ENCODE data around the gene HJURP.

The HJURP gene

GRCh38 chr2:233849607-233850271 is 4.6 kb downstream of the HJURP start:
- DNase-seq (ENCODE audit: low read depth in 1 of 2, low spot score in 1 of 2): no peak

GRCh38 chr2:233848276-233848675 is 6.1 kb downstream of the HJURP start:
- no peak for DNase-seq (ENCODE audit: low read depth in 1 of 2, low spot score in 1 of 2)

DNA sequence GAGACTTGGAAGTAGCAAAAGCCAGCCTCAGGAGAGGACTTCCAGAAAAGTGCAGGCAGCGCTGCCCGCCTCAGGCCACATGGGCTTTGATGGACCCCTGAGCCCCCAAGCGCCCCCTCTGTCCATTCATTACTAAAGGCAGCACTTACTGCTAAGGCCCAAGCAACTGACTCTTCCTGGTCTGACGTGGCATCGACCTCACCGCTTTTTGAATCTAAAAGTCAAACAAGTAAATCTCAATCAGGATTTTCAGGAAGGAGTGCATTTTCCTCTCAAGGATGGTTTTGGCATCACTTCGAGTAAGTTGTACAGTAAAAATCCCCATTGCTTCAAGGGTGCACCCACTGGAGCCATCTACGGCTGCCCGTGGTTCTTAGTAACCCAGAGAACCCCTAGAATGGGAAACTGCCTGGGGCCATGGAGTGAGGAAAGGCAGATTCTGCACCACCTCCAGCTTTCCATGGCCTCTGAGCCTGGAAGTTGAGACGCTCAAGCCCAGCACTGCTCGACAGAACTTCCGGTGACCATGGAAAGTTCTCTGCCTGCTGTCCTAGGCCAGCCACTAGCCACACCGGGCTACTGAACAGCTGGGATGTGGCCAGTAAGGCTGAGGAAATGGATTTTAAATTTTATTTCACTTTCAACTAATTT is 7.0 kb downstream of the HJURP start:
- DNase-seq (ENCODE audit: low read depth in 1 of 2, low spot score in 1 of 2): no peak

DNA sequence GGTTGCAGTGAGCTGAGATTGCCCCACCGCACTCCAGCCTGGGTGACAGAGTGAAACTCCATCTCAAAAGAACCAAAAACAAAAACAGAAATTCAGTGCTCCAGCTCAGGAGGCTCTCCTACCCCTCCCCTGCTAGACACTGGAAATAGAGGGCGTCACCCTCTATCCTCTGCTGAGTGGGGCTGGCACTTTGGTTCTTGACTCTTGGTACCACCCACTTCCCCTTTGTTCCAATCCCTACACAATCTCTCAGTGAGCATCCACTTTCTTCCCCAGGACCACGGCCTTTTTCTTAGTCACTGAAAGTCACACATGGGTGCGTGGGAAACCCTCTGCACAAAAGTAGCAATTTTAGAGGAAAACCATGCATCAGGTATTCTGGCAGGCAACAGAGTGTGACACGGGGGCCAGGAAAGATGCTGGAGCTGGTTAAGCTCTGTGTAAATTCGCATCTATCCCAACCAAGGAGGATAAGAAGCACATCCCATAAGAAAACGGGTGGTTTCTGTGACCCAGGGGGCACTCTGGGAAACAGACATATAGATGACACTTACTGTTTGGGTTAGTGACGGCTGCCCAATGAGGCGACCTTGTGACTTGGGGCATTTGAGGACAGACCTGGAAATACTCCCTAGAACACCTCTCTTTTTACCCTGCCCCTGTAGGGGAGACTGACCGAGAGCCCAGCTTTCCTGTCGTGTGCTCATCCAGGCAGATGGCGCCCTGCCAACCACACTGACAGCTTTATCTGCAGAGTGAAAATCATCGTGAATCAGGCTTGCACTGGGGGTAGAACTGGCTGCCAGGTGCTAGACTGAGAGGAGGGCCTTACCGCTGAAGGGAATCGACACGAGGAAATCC is 7.7 kb downstream of the HJURP start:
- DNase-seq (ENCODE audit: low read depth in 1 of 2, low spot score in 1 of 2): no peak

DNA sequence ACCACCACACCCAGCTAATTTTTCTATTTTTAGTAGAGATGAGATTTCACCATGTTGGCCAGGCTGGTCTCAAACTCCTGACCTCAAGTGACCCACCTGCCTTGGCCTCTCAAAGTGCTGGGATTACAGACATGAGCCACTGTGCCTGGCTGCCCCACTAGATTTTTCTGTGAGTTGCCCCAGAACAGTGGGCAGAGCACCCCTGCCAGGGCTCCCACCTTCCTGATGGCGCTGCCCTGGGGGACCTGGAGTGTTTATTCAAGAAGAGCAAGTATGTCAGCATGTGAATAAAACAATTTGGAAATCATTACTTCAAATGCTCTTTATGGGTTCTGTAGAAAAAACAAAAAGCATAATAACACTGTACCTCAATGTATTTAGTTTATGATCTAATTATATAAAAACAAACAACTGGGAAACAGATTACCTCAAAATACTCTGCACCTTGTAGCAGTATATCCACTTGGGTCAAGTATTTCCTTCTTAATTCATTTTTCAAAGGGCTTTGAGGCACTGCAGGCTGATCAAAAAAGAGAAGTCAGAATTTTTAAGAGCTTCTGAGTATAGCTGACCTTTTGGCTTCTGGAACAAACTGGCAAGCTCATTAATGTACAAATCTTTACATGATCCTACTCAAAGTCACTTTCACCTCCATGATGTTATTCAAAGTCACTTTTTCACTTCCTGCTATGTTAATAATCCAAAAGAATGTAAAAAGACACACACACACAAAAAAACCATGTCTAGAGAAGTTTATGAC is 8.9 kb downstream of the HJURP start:
- DNase-seq (ENCODE audit: low read depth in 1 of 2, low spot score in 1 of 2): no peak

DNA sequence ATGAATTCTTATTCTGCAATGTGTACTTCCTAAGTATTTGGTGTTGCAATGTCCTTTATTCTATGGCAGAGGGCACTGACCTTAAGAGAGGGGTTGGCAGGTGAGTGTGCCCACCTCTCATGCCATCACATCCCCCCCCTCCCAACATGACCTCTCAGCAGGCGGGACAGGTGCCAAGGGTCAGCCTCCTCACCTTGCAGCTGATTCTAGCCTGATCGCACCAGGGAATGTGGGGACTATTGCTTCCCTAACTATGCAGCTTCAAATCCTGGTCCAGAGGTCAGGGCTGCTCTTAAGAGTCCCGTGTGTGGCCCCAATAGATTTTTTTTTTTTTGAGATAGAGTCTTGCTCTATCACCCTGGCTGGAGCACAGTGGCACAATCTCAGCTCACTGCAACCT is 9.5 kb downstream of the HJURP start:
- DNase-seq (ENCODE audit: low read depth in 1 of 2, low spot score in 1 of 2): no peak

DNA sequence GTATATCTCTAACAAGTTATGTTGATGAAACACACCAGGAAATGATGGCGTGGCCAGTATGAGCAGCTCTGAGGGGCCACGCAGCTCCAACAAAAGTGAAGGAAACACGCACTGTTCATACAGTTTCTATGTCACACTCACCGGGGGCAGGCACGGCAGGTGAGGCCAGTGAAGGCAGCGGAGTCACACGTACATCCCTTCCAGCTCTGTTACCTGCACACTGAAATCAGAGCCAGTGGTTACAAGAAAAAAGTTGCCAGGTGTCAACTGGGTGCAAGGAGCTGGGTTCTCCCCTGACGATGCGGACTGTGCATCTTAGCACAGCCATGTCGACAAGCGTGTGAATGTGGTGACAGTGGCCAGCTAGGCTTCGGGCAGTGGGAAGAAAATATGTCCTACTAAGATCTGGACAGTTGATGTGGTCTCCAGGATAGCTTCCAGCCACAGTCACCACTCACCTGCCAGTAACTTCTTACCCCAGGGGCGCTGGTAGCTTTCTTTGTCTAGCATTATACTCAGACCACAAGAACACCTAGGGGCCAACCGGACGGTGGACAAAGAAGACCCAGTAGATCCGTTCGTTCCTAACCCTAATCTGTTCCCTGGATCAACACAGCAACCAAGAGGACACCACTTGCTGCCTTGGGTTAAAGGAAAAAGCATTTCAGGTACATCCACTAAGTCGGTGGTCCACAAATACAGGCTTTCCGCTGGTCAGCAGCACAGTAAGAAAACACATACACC is 10.1 kb downstream of the HJURP start:
- no peak for DNase-seq (ENCODE audit: low read depth in 1 of 2, low spot score in 1 of 2)

- no peak for DNase-seq (ENCODE audit: low read depth in 1 of 2, low spot score in 1 of 2)
These were observed 13.2 kb downstream of the HJURP start for GRCh38 chr2:233841183-233841582.

DNA sequence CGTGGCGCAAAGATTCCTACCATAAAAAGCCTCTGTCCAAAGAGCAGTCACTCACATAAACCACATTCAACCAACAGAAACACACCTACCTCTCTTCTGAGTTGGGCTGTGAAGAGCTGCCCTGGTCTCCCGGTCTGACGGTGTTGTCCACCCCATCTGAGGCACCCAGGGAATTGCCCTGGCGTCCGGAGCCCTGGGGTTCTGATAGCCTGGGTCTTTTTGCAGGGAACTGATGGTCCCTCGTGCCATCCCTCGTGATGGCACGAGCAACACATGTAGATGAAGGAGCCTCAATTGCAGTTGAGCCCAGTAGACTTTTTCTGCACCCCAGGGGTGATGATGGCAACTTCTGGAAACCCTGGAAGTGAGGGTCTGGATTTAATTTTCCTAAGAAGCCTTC is 13.8 kb downstream of the HJURP start:
- no peak for DNase-seq (ENCODE audit: low read depth in 1 of 2, low spot score in 1 of 2)

GRCh38 chr2:233839447-233839820 is 14.9 kb downstream of the HJURP start:
- DNase-seq (ENCODE audit: low read depth in 1 of 2, low spot score in 1 of 2): no peak

DNA sequence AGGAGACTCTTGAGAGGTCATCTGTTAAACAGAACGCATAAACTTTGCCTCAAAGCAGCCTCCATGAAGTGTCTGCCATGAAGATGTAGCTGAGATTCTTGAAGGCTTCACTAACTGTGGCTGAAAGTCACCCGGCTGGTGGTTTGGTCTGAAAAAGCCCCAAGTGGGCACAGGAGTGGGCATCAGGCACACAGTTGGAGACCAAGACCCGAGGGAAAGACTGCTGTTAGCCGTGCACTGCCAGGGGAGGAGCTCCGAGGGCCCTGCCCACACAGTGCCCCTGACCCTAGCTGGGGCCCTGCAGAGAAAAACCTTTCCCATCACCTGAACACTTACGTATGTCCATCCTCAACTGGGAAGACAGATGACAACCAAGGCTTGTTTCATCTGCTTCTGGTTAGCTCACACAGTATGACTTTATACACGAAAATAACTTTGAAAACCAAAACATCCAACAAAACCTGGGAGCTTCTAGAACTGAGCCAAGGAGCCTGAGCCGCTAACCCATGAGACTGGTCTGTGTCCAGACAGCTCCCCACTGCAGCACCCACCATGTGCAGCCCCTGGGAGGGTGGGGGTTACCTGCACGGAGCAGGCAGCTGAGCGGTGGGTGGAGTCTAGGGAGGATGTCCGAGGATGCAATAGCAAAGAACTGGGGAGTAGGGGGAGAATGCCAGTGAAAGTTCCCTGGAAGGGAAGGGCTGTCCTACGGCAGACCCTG is 15.4 kb downstream of the HJURP start:
- no peak for DNase-seq (ENCODE audit: low read depth in 1 of 2, low spot score in 1 of 2)

GRCh38 chr2:233838251-233838650 is 16.1 kb downstream of the HJURP start:
- DNase-seq (ENCODE audit: low read depth in 1 of 2, low spot score in 1 of 2): no peak

- DNase-seq (ENCODE audit: low read depth in 1 of 2, low spot score in 1 of 2): no peak
These were observed 16.6 kb downstream of the HJURP start for GRCh38 chr2:233837694-233838229.

- no peak for DNase-seq (ENCODE audit: low read depth in 1 of 2, low spot score in 1 of 2)
These were observed 18.0 kb downstream of the HJURP start for GRCh38 chr2:233836359-233836758.

- no peak for DNase-seq (ENCODE audit: low read depth in 1 of 2, low spot score in 1 of 2)
These were observed 18.8 kb downstream of the HJURP start for GRCh38 chr2:233835230-233836186.

GRCh38 chr2:233833345-233833744 is 21.0 kb downstream of the HJURP start:
- no peak for DNase-seq (ENCODE audit: low read depth in 1 of 2, low spot score in 1 of 2)

- DNase-seq (ENCODE audit: low read depth in 1 of 2, low spot score in 1 of 2): no peak
These were observed 21.4 kb downstream of the HJURP start for GRCh38 chr2:233832869-233833311.

DNA sequence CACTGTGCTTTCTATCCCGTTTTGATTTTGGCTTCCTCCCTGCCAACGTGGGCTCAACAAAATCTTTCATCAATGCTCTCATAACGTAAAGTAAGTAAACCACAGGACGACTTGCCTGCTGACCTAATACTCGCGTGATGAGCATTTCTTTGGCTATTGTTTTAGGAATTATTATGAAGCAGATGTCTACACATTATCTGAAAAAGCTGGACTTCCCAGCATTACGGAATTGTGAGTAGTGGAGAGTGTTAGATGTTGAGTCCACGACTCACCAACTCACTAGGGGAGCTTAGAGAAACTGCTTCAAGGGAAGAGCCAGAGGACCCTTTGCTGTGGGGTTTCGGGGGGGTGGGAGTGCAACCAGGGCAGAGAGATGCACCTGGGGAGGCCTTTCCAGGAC is 21.9 kb downstream of the HJURP start:
- no peak for DNase-seq (ENCODE audit: low read depth in 1 of 2, low spot score in 1 of 2)

- DNase-seq (ENCODE audit: low read depth in 1 of 2, low spot score in 1 of 2): no peak
These were observed 22.5 kb downstream of the HJURP start for GRCh38 chr2:233831861-233832260.
